Mesenchymal stem cell (in vitro differentiated cells and primary cell): ENCODE measurements around the gene ANO4.

Experiments used
- DNase-seq: peaks from one replicate; pipeline ENCODE4 v3.0.0-alpha.2; 2013
- H2AFZ ChIP-seq: one replicate; pipeline ENCODE4 v1.6.1; 2013; ENCODE audit warnings: low read depth, mild to moderate bottlenecking, control low read depth, inconsistent platforms, low read length, moderate library complexity
- H2AK5ac ChIP-seq: 2 replicates; pipeline ENCODE4 v1.6.1; 2013; ENCODE audit warnings: low read length, moderate library complexity, mild to moderate bottlenecking, inconsistent platforms; ENCODE audit not compliant: severe bottlenecking
- H2BK120ac ChIP-seq: one replicate; pipeline ENCODE4 v1.6.1; 2013; ENCODE audit warnings: low read depth, mild to moderate bottlenecking, inconsistent platforms, low read length, moderate library complexity
- H2BK12ac ChIP-seq, 2 experiments: one replicate each; pipeline ENCODE4 v1.6.1; 2013; ENCODE audit warnings: inconsistent platforms in 2 of 2, low read length in 2 of 2, mild to moderate bottlenecking in 2 of 2, moderate library complexity in 2 of 2, control low read depth in 1 of 2
- H2BK15ac ChIP-seq: one replicate; pipeline ENCODE4 v1.6.1; 2013; ENCODE audit warnings: mild to moderate bottlenecking, low read depth, inconsistent platforms; ENCODE audit not compliant: poor library complexity, severe bottlenecking
- H2BK5ac ChIP-seq: 2 replicates; pipeline ENCODE4 v1.6.1; 2013; ENCODE audit warnings: low read depth, mild to moderate bottlenecking, low read length, control low read depth, inconsistent platforms; ENCODE audit not compliant: poor library complexity, severe bottlenecking
- H3K14ac ChIP-seq, 2 experiments: one replicate each; pipeline ENCODE4 v1.6.1; 2013; ENCODE audit warnings: inconsistent platforms in 2 of 2, low read length in 2 of 2, control low read depth in 1 of 2, mild to moderate bottlenecking in 1 of 2, moderate library complexity in 1 of 2
- H3K18ac ChIP-seq, 2 experiments: one replicate each; pipeline ENCODE4 v1.6.1; 2013; ENCODE audit warnings: inconsistent platforms in 2 of 2, low read length in 2 of 2, control low read depth in 1 of 2, low read depth in 1 of 2, mild to moderate bottlenecking in 1 of 2
- H3K23ac ChIP-seq, 2 experiments: one replicate each; pipeline ENCODE4 v1.6.1; 2013; ENCODE audit warnings: inconsistent platforms in 2 of 2, low read length in 2 of 2, mild to moderate bottlenecking in 2 of 2, moderate library complexity in 2 of 2, control low read depth in 1 of 2
- H3K27ac ChIP-seq: 2 replicates; pipeline ENCODE4 v1.5.1; 2013; ENCODE audit warnings: mild to moderate bottlenecking, moderate library complexity, low read length, control low read depth, inconsistent platforms; ENCODE audit not compliant: poor library complexity, severe bottlenecking
- H3K27me3 ChIP-seq, 2 experiments: 2 replicates each; pipeline versions ENCODE4 v1.6.1 to v1.7.0; 2013; ENCODE audit warnings: low read length in 2 of 2, mild to moderate bottlenecking in 2 of 2, moderate library complexity in 2 of 2, control low read depth in 1 of 2, inconsistent platforms in 1 of 2; ENCODE audit not compliant: control insufficient read depth in 1 of 2, insufficient read depth in 1 of 2
- H3K36me3 ChIP-seq, 2 experiments: 2 replicates each; pipeline versions ENCODE4 v1.6.1 to v1.7.0; 2013; ENCODE audit warnings: low read length in 2 of 2, control low read depth in 1 of 2, inconsistent platforms in 1 of 2, low read depth in 1 of 2, mild to moderate bottlenecking in 1 of 2; ENCODE audit not compliant: insufficient read depth in 2 of 2, control insufficient read depth in 1 of 2
- H3K4ac ChIP-seq, 2 experiments: one replicate each; pipeline ENCODE4 v1.6.1; 2013; ENCODE audit warnings: inconsistent platforms in 2 of 2, low read length in 2 of 2, mild to moderate bottlenecking in 2 of 2, moderate library complexity in 2 of 2, control low read depth in 1 of 2, low read depth in 1 of 2
- H3K4me1 ChIP-seq: 2 replicates; pipeline ENCODE4 v1.6.1; 2013; ENCODE audit warnings: low read depth, low read length, control low read depth; ENCODE audit not compliant: control insufficient read depth, insufficient read depth
- H3K4me2 ChIP-seq: 2 replicates; pipeline ENCODE4 v1.6.1; 2013; ENCODE audit warnings: low read length, mild to moderate bottlenecking, inconsistent platforms; ENCODE audit not compliant: poor library complexity, severe bottlenecking
- H3K4me3 ChIP-seq, 2 experiments: 2 replicates each; pipeline versions ENCODE4 v1.5.1 to v1.7.0; 2013; ENCODE audit warnings: low read length in 2 of 2, mild to moderate bottlenecking in 2 of 2, control low read depth in 1 of 2, low read depth in 1 of 2; ENCODE audit not compliant: insufficient read depth in 1 of 2
- H3K79me1 ChIP-seq: replicated peaks from 2 replicates; pipeline ENCODE4 v1.6.1; 2013; ENCODE audit warnings: mild to moderate bottlenecking, control low read depth, low read length, inconsistent platforms; ENCODE audit not compliant: poor library complexity, severe bottlenecking
- H3K9ac ChIP-seq: 2 replicates; pipeline ENCODE4 v1.7.0; 2013; ENCODE audit warnings: mild to moderate bottlenecking, low read length, moderate library complexity
- H3K9me3 ChIP-seq: 2 replicates; pipeline ENCODE4 v1.7.0; 2013; ENCODE audit warnings: mild to moderate bottlenecking, low read length; ENCODE audit not compliant: control insufficient read depth
- H4K8ac ChIP-seq: one replicate; pipeline ENCODE4 v1.6.1; 2013; ENCODE audit warnings: inconsistent platforms, mild to moderate bottlenecking, low read length, moderate library complexity
- H4K91ac ChIP-seq: one replicate; pipeline ENCODE4 v1.6.1; 2013; ENCODE audit warnings: mild to moderate bottlenecking, low read length, inconsistent platforms
- WGBS: methylation state at CpG from one replicate; pipeline ENCODE4 v1.1.7; 2013; ENCODE audit warnings: mixed read lengths; 5-methylcytosine and 5-hydroxymethylcytosine counted together

The ANO4 gene

GRCh38 chr12:100830003-100830795 lies 35.6 kb downstream of the ANO4 start:
- H3K9ac ChIP-seq: no peak overlapping the region
- no peak overlapping the region for H3K27ac ChIP-seq
- no peak overlapping the region for H3K4me3 ChIP-seq
- 95% methylated on average over 5 of the region's 6 CpGs for WGBS
- DNase-seq: no peak
- H3K79me1 ChIP-seq: no peaks in the 10 kb centered on the region
- H3K36me3 ChIP-seq: no peaks in the 10 kb centered on the region
- no peaks in the 10 kb centered on the region for H3K9me3 ChIP-seq
- no peak overlapping the region for H3K23ac ChIP-seq
- H4K8ac ChIP-seq: no peak overlapping the region
- H4K91ac ChIP-seq: no peak overlapping the region
- no peak overlapping the region for H2AK5ac ChIP-seq
- no peak overlapping the region for H3K18ac ChIP-seq
- H3K4ac ChIP-seq: no peak overlapping the region
- no peak overlapping the region for H2BK5ac ChIP-seq
- peaks cover 0 to 4% of the 10 kb centered on the region in 2 experiments for H3K27me3 ChIP-seq
- no peak overlapping the region for H3K14ac ChIP-seq
- no peak overlapping the region for H3K4me2 ChIP-seq
- no peak overlapping the region for H2BK15ac ChIP-seq
- no peaks in the 10 kb centered on the region for H3K4me1 ChIP-seq
- H2BK12ac ChIP-seq: no peak overlapping the region
- no peak overlapping the region for H2AFZ ChIP-seq
- no peak overlapping the region for H2BK120ac ChIP-seq

DNA sequence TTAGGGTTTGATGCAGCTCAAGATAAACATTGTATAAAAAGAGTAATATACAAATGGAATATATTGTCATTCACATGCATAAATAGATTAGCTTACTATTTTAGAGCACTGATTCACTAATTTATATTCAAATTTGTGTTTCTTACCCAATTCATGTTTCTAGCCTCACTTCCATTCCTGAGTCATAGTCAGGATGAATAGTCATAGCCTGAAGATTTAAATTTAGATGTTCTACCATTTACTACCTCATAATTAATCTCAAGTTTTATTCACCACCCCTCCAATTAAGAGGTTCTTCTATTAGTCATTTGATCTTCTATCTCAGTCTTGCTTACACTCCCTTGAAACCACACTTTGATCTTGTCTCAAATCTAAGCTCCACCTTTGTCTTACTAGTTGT lies 38.7 kb downstream of the ANO4 start:
- Histone ChIP-seq H2BK5ac (no peak overlapping the region), H2BK120ac (no peak overlapping the region), H2BK12ac (no peak overlapping the region), H3K4me1 (no peaks in the 10 kb centered on the region), H4K8ac (no peak overlapping the region), H3K4me3 (no peak overlapping the region), H3K9ac (no peak overlapping the region), H2AFZ (no peak overlapping the region), H3K36me3 (no peaks in the 10 kb centered on the region), H3K4ac (no peak overlapping the region), H2AK5ac (no peak overlapping the region), H3K27ac (no peak overlapping the region), H3K9me3 (no peaks in the 10 kb centered on the region), H3K4me2 (no peak overlapping the region), H4K91ac (no peak overlapping the region), H3K18ac (no peak overlapping the region), H3K79me1 (no peaks in the 10 kb centered on the region), H3K23ac (no peak overlapping the region), H3K14ac (no peak overlapping the region), H2BK15ac (no peak overlapping the region), H3K27me3 (no peaks in the 10 kb centered on the region)
- DNase-seq: no peak

GRCh38 chr12:100840748-100841147 lies 46.2 kb downstream of the ANO4 start:
- no peak overlapping the region for H3K4ac ChIP-seq
- no peak overlapping the region for H3K23ac ChIP-seq
- H3K79me1 ChIP-seq: no peaks in the 10 kb centered on the region
- H3K27ac ChIP-seq: no peak overlapping the region
- H2BK5ac ChIP-seq: no peak overlapping the region
- no peaks in the 10 kb centered on the region for H3K9me3 ChIP-seq
- DNase-seq: no peak
- H3K18ac ChIP-seq: no peak overlapping the region
- H2BK120ac ChIP-seq: no peak overlapping the region
- H3K14ac ChIP-seq: no peak overlapping the region
- no peak overlapping the region for H2AFZ ChIP-seq
- no peak overlapping the region for H2BK15ac ChIP-seq
- H2AK5ac ChIP-seq: no peak overlapping the region
- peaks cover 1% of the 10 kb centered on the region for H3K4me1 ChIP-seq
- no peak overlapping the region for H3K4me3 ChIP-seq
- H3K36me3 ChIP-seq: no peaks in the 10 kb centered on the region
- H2BK12ac ChIP-seq: no peak overlapping the region
- no peak overlapping the region for H4K91ac ChIP-seq
- WGBS: no CpG with 5 or more reads among the region's 1 CpG
- no peak overlapping the region for H4K8ac ChIP-seq
- no peaks in the 10 kb centered on the region for H3K27me3 ChIP-seq
- no peak overlapping the region for H3K4me2 ChIP-seq
- no peak overlapping the region for H3K9ac ChIP-seq

GRCh38 chr12:100842156-100842555 lies 47.6 kb downstream of the ANO4 start:
- Histone ChIP-seq H3K36me3 (no peaks in the 10 kb centered on the region), H2BK120ac (no peak overlapping the region), H3K14ac (no peak overlapping the region), H3K4me1 (peaks cover 1% of the 10 kb centered on the region), H2BK12ac (no peak overlapping the region), H3K9ac (no peak overlapping the region), H4K91ac (no peak overlapping the region), H2AFZ (no peak overlapping the region), H3K23ac (no peak overlapping the region), H2AK5ac (no peak overlapping the region), H3K79me1 (no peaks in the 10 kb centered on the region), H3K4ac (no peak overlapping the region), H3K18ac (no peak overlapping the region), H2BK15ac (no peak overlapping the region), H4K8ac (no peak overlapping the region), H3K27ac (no peak overlapping the region), H2BK5ac (no peak overlapping the region), H3K4me2 (no peak overlapping the region), H3K9me3 (no peaks in the 10 kb centered on the region), H3K27me3 (no peaks in the 10 kb centered on the region), H3K4me3 (no peak overlapping the region)
- WGBS: no CpG with 5 or more reads among the region's 1 CpG
- no peak for DNase-seq
